ENCODE data around the gene COQ9.
A peak's percentile ranks its signal among the peaks of the same experiment; 100 is the strongest.
"Not testable (repeated sequence)": the region's sequence is repeated elsewhere in the genome, so short reads cannot be mapped to it uniquely, and the experiment has no call there.

COQ9 gene

GRCh38 chr16:57447186-57447962, at the start of gene COQ9, which contains the start of gene CIAPIN1:
Gene COQ9 (plus strand): TSS chr16:57447479. CDS start chr16:57447506, 27 bp downstream.
Gene CIAPIN1 (minus strand): TSS chr16:57447385. CDS start chr16:57440928, 6,457 bp downstream.
- peak; percentile 93 for DNase-seq

- DNase-seq: not testable (repeated sequence)
Measured at GRCh38 chr16:57397493-57397892, 49.8 kb upstream of the COQ9 start.

GRCh38 chr16:57401943-57402640, 45.2 kb upstream of the COQ9 start:
- no peak for DNase-seq

- DNase-seq: no peak
Measured at GRCh38 chr16:57403965-57404817, 43.1 kb upstream of the COQ9 start, which contains the start of gene CCL17. Gene CCL17 (plus strand): TSS chr16:57404767. CDS start chr16:57413933, 9,166 bp downstream.

GRCh38 chr16:57405097-57405496, 42.2 kb upstream of the COQ9 start:
- DNase-seq: no peak

GRCh38 chr16:57406881-57407280, 40.4 kb upstream of the COQ9 start:
- no peak for DNase-seq

GRCh38 chr16:57407521-57408353, 39.5 kb upstream of the COQ9 start:
- DNase-seq: no peak

GRCh38 chr16:57409065-57409464, 38.2 kb upstream of the COQ9 start:
- no peak for DNase-seq

- no peak for DNase-seq
Measured at GRCh38 chr16:57409870-57410587, 37.2 kb upstream of the COQ9 start.

- no peak for DNase-seq
Measured at GRCh38 chr16:57411362-57411976, 35.8 kb upstream of the COQ9 start.

- DNase-seq: no peak
Measured at GRCh38 chr16:57412584-57412983, 34.7 kb upstream of the COQ9 start.

- no peak for DNase-seq
Measured at GRCh38 chr16:57413301-57413730, 34.0 kb upstream of the COQ9 start.

GRCh38 chr16:57413733-57414132, 33.5 kb upstream of the COQ9 start:
- DNase-seq: no peak

GRCh38 chr16:57416084-57416483, 31.2 kb upstream of the COQ9 start:
- DNase-seq: no peak

- no peak for DNase-seq
Measured at GRCh38 chr16:57419506-57419905, 27.8 kb upstream of the COQ9 start.

GRCh38 chr16:57422026-57422944, 25.0 kb upstream of the COQ9 start:
- DNase-seq: no peak

GRCh38 chr16:57423152-57423551, 24.1 kb upstream of the COQ9 start:
- no peak for DNase-seq

- no peak for DNase-seq
Measured at GRCh38 chr16:57424583-57424982, 22.7 kb upstream of the COQ9 start.

- no peak for DNase-seq
Measured at GRCh38 chr16:57426356-57426755, 20.9 kb upstream of the COQ9 start.

- DNase-seq: no peak
Measured at GRCh38 chr16:57427307-57427706, 20.0 kb upstream of the COQ9 start.
